HCT116 (cell line): Measurements from ENCODE around the gene INHBE. TPM values are rescaled to one million over a fixed set of nuclear protein-coding genes. Genes with fewer than 3 reads are reported as not detected.

ENCODE experiments used
- ATAC-seq: fragments of 200-7000 bp; cut with Tn5 transposase; 2 replicates; pipeline ENCODE4 v1.9.1; 2020; ENCODE audit warnings: mild to moderate bottlenecking, moderate library complexity
- BruUV-seq: library from RNA; stranded (reverse); fragments of 400-500 nt; replicated peaks from 2 replicates; lab custom pipeline; 2021; lab: Mats Ljungman, UMichigan
- CTCF ChIA-PET: fragments of 300-600 bp; sonication (Branson Sonifier 250); formaldehyde crosslinking; loops from one replicate; lab custom pipeline; 2021; ENCODE audit warnings: antibody characterized with exemption; lab: Charles Lee
- POLR2A ChIA-PET: fragments of 300-600, 350-600 bp; sonication (Branson Sonifier 250); formaldehyde crosslinking; loops from one replicate; lab custom pipeline; 2021; ENCODE audit warnings: antibody characterized with exemption; lab: Charles Lee
- RAD21 ChIA-PET, 2 experiments: fragments of 300-600 bp; sonication (Branson Sonifier 250); formaldehyde crosslinking; loops; one replicate each; lab custom pipeline; 2023; ENCODE audit warnings: low total read pairs in 2 of 2; ENCODE audit not compliant: uncharacterized antibody in 2 of 2, unreplicated experiment in 2 of 2, low non-redundant PET in 1 of 2; lab: Charles Lee
- DNase-seq: peaks from one replicate; pipeline ENCODE4 v3.0.0-alpha.2; 2010; ENCODE audit warnings: low read depth, low spot score
- H2AFZ ChIP-seq: fragments of 200-600 bp; shearing (Covaris generic), sonication (generic); 2 replicates; pipeline ENCODE4 v1.6.1; 2017; ENCODE audit warnings: low read depth, mixed run types, mixed read lengths, antibody characterized with exemption, low read length; ENCODE audit not compliant: poor library complexity, severe bottlenecking
- H3K27ac ChIP-seq: 2 replicates; pipeline ENCODE4 v1.5.1; 2012; ENCODE audit warnings: low read depth, low read length
- H3K27me3 ChIP-seq: fragments of 200-600 bp; sonication (generic); 2 replicates; pipeline ENCODE4 v1.6.1; 2016; ENCODE audit warnings: mixed run types, low read length, mixed read lengths; ENCODE audit not compliant: insufficient read depth
- H3K36me3 ChIP-seq, 2 experiments: fragments of 200-500 bp in 1 of 2; fragments of 200-600 bp in 1 of 2; sonication (Bioruptor generic) in 1 of 2; sonication (generic) in 1 of 2; 2 replicates each; pipeline versions ENCODE4 v1.5.1 to v1.6.1; 2014 to 2016; ENCODE audit warnings: low read length in 2 of 2, inconsistent platforms in 1 of 2, mixed read lengths in 1 of 2, mixed run types in 1 of 2; ENCODE audit not compliant: insufficient read depth in 2 of 2, control insufficient read depth in 1 of 2
- H3K4me1 ChIP-seq, 2 experiments: fragments of 200-600 bp in 1 of 2; sonication (generic) in 1 of 2; 2 replicates each; pipeline versions ENCODE4 v1.5.1 to v1.6.1; 2012 to 2017; ENCODE audit warnings: low read length in 2 of 2, inconsistent platforms in 1 of 2, mild to moderate bottlenecking in 1 of 2, mixed read lengths in 1 of 2, mixed run types in 1 of 2, moderate library complexity in 1 of 2; ENCODE audit not compliant: insufficient read depth in 2 of 2, control insufficient read depth in 1 of 2
- H3K4me2 ChIP-seq: fragments of 200-600 bp; sonication (generic); 2 replicates; pipeline ENCODE4 v1.6.1; 2017; ENCODE audit warnings: mixed run types, low read length, mixed read lengths
- H3K4me3 ChIP-seq, 2 experiments: fragments of 200-600 bp in 1 of 2; sonication (generic) in 1 of 2; replicated peaks in 1 of 2; 2 replicates each; pipeline ENCODE4 v1.5.1; 2011 to 2016; ENCODE audit warnings: low read length in 2 of 2, control low read depth in 1 of 2, low read depth in 1 of 2, mild to moderate bottlenecking in 1 of 2, mixed read lengths in 1 of 2, mixed run types in 1 of 2
- H3K79me2 ChIP-seq: fragments of 200-600 bp; sonication (generic); 2 replicates; pipeline ENCODE4 v1.6.1; 2017; ENCODE audit warnings: mild to moderate bottlenecking, mixed run types, low read length, moderate library complexity, mixed read lengths; ENCODE audit not compliant: insufficient read depth
- H3K9ac ChIP-seq: fragments of 200-600 bp; sonication (generic); 2 replicates; pipeline ENCODE4 v1.6.1; 2016; ENCODE audit warnings: low read length, mixed read lengths
- H3K9me2 ChIP-seq: fragments of 200-600 bp; sonication (generic), shearing (Covaris generic); 2 replicates; pipeline ENCODE4 v1.6.1; 2017; ENCODE audit warnings: mixed run types, mild to moderate bottlenecking, moderate library complexity; ENCODE audit not compliant: insufficient read depth
- H3K9me3 ChIP-seq, 2 experiments: fragments of 200-500 bp in 1 of 2; fragments of 200-600 bp in 1 of 2; sonication (Bioruptor generic) in 1 of 2; sonication (generic) in 1 of 2; 2 replicates each; pipeline ENCODE4 v1.6.1; 2014 to 2017; ENCODE audit warnings: low read length in 2 of 2, mixed read lengths in 2 of 2, inconsistent platforms in 1 of 2, low read depth in 1 of 2, mild to moderate bottlenecking in 1 of 2, mixed run types in 1 of 2, moderate library complexity in 1 of 2; ENCODE audit not compliant: control insufficient read depth in 1 of 2, insufficient read depth in 1 of 2
- H4K20me1 ChIP-seq: fragments of 200-600 bp; sonication (generic), shearing (Covaris generic); 2 replicates; pipeline ENCODE4 v1.6.1; 2017; ENCODE audit warnings: mixed run types, mild to moderate bottlenecking, moderate library complexity; ENCODE audit not compliant: insufficient read depth
- CEBPB ChIP-seq: IDR thresholded peaks from 2 replicates; pipeline ENCODE4 v1.6.1; 2012; ENCODE audit warnings: low read depth
- EGR1 ChIP-seq: IDR thresholded peaks from 2 replicates; pipeline ENCODE4 v1.6.1; 2012; ENCODE audit warnings: low read depth
- FOSL1 ChIP-seq: IDR thresholded peaks from 2 replicates; pipeline ENCODE4 v1.6.1; 2012; ENCODE audit warnings: low read depth
- POLR2AphosphoS5 ChIP-seq: IDR thresholded peaks from 2 replicates; pipeline ENCODE4 v1.6.1; 2011; ENCODE audit warnings: mild to moderate bottlenecking, low read depth, low read length, moderate library complexity
- RAD21 ChIP-seq: IDR thresholded peaks from 2 replicates; pipeline ENCODE4 v1.6.1; 2012; ENCODE audit warnings: low read depth, mild to moderate bottlenecking
- SRF ChIP-seq: IDR thresholded peaks from 2 replicates; pipeline ENCODE4 v1.6.1; 2012; ENCODE audit warnings: low read depth
- TCF7L2 ChIP-seq: IDR thresholded peaks from 2 replicates; pipeline ENCODE4 v1.7.0; 2011; ENCODE audit warnings: borderline replicate concordance, inconsistent platforms; ENCODE audit not compliant: insufficient read depth, insufficient read length; ENCODE audit errors: extremely low read depth
- ZBTB33 ChIP-seq: IDR thresholded peaks from 2 replicates; pipeline ENCODE4 v1.6.1; 2011; ENCODE audit warnings: mild to moderate bottlenecking, low read length, moderate library complexity; ENCODE audit not compliant: insufficient replicate concordance; ENCODE audit errors: extremely low read depth
- ZFX ChIP-seq: fragments of 450-650 bp; IDR thresholded peaks from 2 replicates; pipeline ENCODE4 v1.6.1; 2017
- intact Hi-C: fragments of 100-400 bp; cut with micrococcal nuclease; formaldehyde crosslinking; loops from 2 replicates; pipeline ENCODE4 v1.10.0; 2022
- total RNA-seq: library from RNA; stranded (reverse); gene quantifications from one replicate; pipeline ENCODE4 v1.2.1, GENCODE V29; 2021; ENCODE audit not compliant: unreplicated experiment
- TF ChIP-seq, protein P1 (sequence below): IDR thresholded peaks from 2 replicates; pipeline ENCODE4 v1.6.1; 2012
- TF ChIP-seq, protein P2 (sequence below), 3 experiments: fragments of 200-600 bp in 1 of 3; sonication (generic) in 1 of 3; IDR thresholded peaks in 2 of 3; conservative IDR thresholded peaks in 1 of 3; 2 replicates each; pipeline ENCODE4 v1.5.1; 2012 to 2017; ENCODE audit warnings: low read depth in 2 of 3, low read length in 2 of 3, antibody characterized with exemption in 1 of 3, borderline replicate concordance in 1 of 3, control low read depth in 1 of 3, mild to moderate bottlenecking in 1 of 3, mixed read lengths in 1 of 3, mixed run types in 1 of 3, moderate library complexity in 1 of 3; ENCODE audit not compliant: insufficient read depth in 1 of 3
- TF ChIP-seq, protein P3 (sequence below): IDR thresholded peaks from 2 replicates; pipeline ENCODE4 v1.6.1; 2012; ENCODE audit warnings: low read depth

INHBE gene
- total RNA-seq, 1 experiment from 2014 or later, result 0.89 TPM

- TF ChIP-seq CEBPB (no peak), POLR2AphosphoS5 (no peak), SRF (no peak)
- TF ChIP-seq, protein P1, sequence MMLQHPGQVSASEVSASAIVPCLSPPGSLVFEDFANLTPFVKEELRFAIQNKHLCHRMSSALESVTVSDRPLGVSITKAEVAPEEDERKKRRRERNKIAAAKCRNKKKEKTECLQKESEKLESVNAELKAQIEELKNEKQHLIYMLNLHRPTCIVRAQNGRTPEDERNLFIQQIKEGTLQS, result no peak
- TF ChIP-seq, protein P2, sequence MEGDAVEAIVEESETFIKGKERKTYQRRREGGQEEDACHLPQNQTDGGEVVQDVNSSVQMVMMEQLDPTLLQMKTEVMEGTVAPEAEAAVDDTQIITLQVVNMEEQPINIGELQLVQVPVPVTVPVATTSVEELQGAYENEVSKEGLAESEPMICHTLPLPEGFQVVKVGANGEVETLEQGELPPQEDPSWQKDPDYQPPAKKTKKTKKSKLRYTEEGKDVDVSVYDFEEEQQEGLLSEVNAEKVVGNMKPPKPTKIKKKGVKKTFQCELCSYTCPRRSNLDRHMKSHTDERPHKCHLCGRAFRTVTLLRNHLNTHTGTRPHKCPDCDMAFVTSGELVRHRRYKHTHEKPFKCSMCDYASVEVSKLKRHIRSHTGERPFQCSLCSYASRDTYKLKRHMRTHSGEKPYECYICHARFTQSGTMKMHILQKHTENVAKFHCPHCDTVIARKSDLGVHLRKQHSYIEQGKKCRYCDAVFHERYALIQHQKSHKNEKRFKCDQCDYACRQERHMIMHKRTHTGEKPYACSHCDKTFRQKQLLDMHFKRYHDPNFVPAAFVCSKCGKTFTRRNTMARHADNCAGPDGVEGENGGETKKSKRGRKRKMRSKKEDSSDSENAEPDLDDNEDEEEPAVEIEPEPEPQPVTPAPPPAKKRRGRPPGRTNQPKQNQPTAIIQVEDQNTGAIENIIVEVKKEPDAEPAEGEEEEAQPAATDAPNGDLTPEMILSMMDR (IDR thresholded peaks at IDR 0.05 in 2 of 3, conservative IDR thresholded peaks at IDR 0.05 in 1 of 3; ENCODE audit: borderline replicate concordance in 1 of 3, insufficient read depth in 1 of 3, low read depth in 2 of 3, low read length in 2 of 3), result no peak
- no peaks in the 10 kb centered on the region for H3K79me2 ChIP-seq
- H3K27ac ChIP-seq, result no peak overlapping the region
- H3K36me3 ChIP-seq, result no peaks in the 10 kb centered on the region
- intact Hi-C loops, result no loop called here
- H3K4me1 ChIP-seq, result peaks cover 0 to 9% of the 10 kb centered on the region in 2 experiments; a peak in 3 of 4 replicates
- H3K9me3 ChIP-seq, result no peaks in the 10 kb centered on the region
- DNase-seq (no peak), ATAC-seq (no peak)
- no peak overlapping the region for H3K4me2 ChIP-seq
- H2AFZ ChIP-seq, result no peak overlapping the region
- ChIA-PET CTCF (no interaction called here), POLR2A (no interaction called here), RAD21 (no interaction called here)
- no peaks in the 10 kb centered on the region for H4K20me1 ChIP-seq
- H3K4me3 ChIP-seq, result no peak overlapping the region
- H3K27me3 ChIP-seq, result peaks cover 24% of the 10 kb centered on the region
- no peaks in the 10 kb centered on the region for H3K9me2 ChIP-seq
- no TSS peak for BruUV-seq
- H3K9ac ChIP-seq, result no peak overlapping the region
These were observed 12.2 kb downstream of the INHBE start for GRCh38 chr12:57467212-57467874.

GRCh38 chr12:57467915-57468314 is 12.8 kb downstream of the INHBE start:
- Histone ChIP-seq H3K27ac (no peak overlapping the region), H2AFZ (no peak overlapping the region), H3K9ac (no peak overlapping the region), H3K4me3 (no peak overlapping the region), H3K79me2 (no peaks in the 10 kb centered on the region), H3K9me2 (no peaks in the 10 kb centered on the region), H3K4me1 (peaks cover 0 to 3% of the 10 kb centered on the region in 2 experiments; a peak in 3 of 4 replicates), H3K9me3 (no peaks in the 10 kb centered on the region), H3K36me3 (no peaks in the 10 kb centered on the region), H4K20me1 (no peaks in the 10 kb centered on the region), H3K4me2 (no peak overlapping the region), H3K27me3 (peaks cover 30% of the 10 kb centered on the region)
- no TSS peak for BruUV-seq
- ATAC-seq (no peak), DNase-seq (no peak)
- CTCF ChIA-PET, result no interaction called here
- RAD21 ChIA-PET, result no interaction called here
- POLR2A ChIA-PET, result no interaction called here
- intact Hi-C loops, result no loop called here
- TF ChIP-seq ZBTB33 (no peak), FOSL1 (no peak), ZFX (no peak), RAD21 (no peak), EGR1 (no peak), TCF7L2 (no peak)
- TF ChIP-seq, protein P3, sequence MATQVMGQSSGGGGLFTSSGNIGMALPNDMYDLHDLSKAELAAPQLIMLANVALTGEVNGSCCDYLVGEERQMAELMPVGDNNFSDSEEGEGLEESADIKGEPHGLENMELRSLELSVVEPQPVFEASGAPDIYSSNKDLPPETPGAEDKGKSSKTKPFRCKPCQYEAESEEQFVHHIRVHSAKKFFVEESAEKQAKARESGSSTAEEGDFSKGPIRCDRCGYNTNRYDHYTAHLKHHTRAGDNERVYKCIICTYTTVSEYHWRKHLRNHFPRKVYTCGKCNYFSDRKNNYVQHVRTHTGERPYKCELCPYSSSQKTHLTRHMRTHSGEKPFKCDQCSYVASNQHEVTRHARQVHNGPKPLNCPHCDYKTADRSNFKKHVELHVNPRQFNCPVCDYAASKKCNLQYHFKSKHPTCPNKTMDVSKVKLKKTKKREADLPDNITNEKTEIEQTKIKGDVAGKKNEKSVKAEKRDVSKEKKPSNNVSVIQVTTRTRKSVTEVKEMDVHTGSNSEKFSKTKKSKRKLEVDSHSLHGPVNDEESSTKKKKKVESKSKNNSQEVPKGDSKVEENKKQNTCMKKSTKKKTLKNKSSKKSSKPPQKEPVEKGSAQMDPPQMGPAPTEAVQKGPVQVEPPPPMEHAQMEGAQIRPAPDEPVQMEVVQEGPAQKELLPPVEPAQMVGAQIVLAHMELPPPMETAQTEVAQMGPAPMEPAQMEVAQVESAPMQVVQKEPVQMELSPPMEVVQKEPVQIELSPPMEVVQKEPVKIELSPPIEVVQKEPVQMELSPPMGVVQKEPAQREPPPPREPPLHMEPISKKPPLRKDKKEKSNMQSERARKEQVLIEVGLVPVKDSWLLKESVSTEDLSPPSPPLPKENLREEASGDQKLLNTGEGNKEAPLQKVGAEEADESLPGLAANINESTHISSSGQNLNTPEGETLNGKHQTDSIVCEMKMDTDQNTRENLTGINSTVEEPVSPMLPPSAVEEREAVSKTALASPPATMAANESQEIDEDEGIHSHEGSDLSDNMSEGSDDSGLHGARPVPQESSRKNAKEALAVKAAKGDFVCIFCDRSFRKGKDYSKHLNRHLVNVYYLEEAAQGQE, result no peak
